Mesothelial cell of epicardium (in vitro differentiated cells): ENCODE results near the gene CRKL. TPM values are rescaled to one million over a fixed set of nuclear protein-coding genes. Genes with fewer than 3 reads are reported as not detected.
A peak's percentile ranks its signal among the peaks of the same experiment; 100 is the strongest.

ENCODE experiments used
- DNase-seq, 2 experiments: peaks; one replicate each; pipeline ENCODE4 v3.0.0; 2021; ENCODE audit warnings: low spot score in 2 of 2; ENCODE audit not compliant: unreplicated experiment in 2 of 2
- H3K27ac Mint-ChIP-seq: 2 replicates; pipeline ENCODE4 v1.8.0; 2021; ENCODE audit warnings: mixed read lengths
- H3K27me3 Mint-ChIP-seq: 2 replicates; pipeline ENCODE4 v1.8.0; 2021; ENCODE audit warnings: low read depth, mixed read lengths
- H3K36me3 Mint-ChIP-seq: 2 replicates; pipeline ENCODE4 v1.8.0; 2021; ENCODE audit warnings: mixed read lengths
- H3K4me1 Mint-ChIP-seq: 2 replicates; pipeline ENCODE4 v1.8.0; 2021; ENCODE audit warnings: mixed read lengths
- H3K4me3 Mint-ChIP-seq: 2 replicates; pipeline ENCODE4 v1.8.0; 2021; ENCODE audit warnings: mild to moderate bottlenecking, moderate library complexity, mixed read lengths
- H3K9me3 Mint-ChIP-seq: 2 replicates; pipeline ENCODE4 v1.8.0; 2021; ENCODE audit warnings: mixed read lengths
- total RNA-seq: library from RNA; stranded (reverse); gene quantifications from 3 replicates; pipeline ENCODE4 v1.2.1, GENCODE V29; 2021
- TF ChIP-seq, protein P1 (sequence below): fragments of 200-600 bp; sonication (generic); IDR thresholded peaks from one replicate; pipeline ENCODE4 v1.5.0; 2021; ENCODE audit warnings: antibody characterized with exemption; ENCODE audit not compliant: unreplicated experiment

Gene CRKL
- total RNA-seq, 1 donor from 2014 or later = 75.1 TPM

DNA sequence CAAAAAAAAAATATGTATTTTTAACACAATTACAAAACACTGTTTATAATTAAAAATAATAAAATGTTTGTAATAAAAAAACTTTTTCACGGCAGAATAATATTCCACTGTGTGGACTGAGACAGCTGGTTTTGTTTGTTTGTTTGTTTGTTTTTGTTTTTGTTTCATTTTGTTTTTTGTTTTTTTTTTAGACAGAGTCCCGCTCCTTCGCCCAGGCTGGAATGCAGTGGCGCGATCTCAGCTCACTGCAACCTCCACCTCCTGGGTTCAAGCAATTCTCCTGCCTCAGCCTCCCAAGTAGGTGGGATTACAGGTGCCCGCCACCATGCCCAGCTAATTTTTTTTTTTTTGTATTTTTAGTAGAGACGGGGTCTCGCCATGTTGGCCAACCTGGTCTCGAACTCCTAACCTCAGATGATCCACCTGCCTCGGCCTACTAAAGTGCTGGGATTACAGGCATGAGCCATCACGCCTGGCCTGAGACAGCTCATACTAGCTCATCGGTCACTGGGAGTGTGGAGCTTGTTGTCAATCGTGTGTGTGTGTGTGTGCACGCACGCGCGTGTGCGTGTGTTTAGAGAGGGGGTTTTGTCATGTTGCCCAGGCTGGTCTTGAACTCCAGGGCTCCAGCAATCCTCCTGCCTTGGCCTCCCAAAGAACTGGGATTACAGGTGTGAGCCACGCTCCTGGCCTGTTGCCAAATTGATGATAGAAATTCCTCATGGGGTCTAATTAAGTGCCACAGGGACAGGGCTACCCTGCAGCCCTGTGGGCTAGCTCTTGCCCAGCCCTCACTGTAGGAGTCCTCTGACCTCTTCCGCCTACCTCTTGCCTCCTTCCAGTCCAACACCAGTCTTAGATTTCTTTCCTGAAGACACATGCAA, 42.6 kb downstream of the CRKL start:
- Mint-ChIP-seq H3K4me3 (peak overlapping the region; percentile 15), H3K36me3 (no peaks in the 10 kb centered on the region), H3K4me1 (peaks cover 13% of the 10 kb centered on the region), H3K27ac (no peak overlapping the region), H3K27me3 (peaks cover 27% of the 10 kb centered on the region), H3K9me3 (no peaks in the 10 kb centered on the region)
- TF ChIP-seq, protein P1, sequence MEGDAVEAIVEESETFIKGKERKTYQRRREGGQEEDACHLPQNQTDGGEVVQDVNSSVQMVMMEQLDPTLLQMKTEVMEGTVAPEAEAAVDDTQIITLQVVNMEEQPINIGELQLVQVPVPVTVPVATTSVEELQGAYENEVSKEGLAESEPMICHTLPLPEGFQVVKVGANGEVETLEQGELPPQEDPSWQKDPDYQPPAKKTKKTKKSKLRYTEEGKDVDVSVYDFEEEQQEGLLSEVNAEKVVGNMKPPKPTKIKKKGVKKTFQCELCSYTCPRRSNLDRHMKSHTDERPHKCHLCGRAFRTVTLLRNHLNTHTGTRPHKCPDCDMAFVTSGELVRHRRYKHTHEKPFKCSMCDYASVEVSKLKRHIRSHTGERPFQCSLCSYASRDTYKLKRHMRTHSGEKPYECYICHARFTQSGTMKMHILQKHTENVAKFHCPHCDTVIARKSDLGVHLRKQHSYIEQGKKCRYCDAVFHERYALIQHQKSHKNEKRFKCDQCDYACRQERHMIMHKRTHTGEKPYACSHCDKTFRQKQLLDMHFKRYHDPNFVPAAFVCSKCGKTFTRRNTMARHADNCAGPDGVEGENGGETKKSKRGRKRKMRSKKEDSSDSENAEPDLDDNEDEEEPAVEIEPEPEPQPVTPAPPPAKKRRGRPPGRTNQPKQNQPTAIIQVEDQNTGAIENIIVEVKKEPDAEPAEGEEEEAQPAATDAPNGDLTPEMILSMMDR = no peak
- no peak for DNase-seq

DNA sequence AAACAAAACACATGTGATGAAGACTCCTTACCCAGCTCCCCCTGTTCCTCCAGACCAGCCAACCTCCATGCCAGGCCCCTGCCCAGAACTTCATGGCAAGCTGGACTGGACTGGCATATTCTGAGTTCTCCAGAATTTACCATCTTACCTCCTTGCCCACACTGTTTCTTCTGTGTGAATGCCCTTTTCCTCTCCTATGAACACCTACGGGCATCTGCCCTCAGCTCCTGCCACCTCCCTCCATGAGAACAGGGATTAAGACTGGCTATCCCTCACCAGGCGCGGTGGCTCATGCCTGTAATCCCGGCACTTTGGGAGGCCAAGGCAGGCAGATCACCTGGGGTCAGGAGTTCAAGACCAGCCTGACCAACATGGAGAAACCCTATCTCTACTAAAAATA, 43.4 kb downstream of the CRKL start:
- Mint-ChIP-seq H3K27ac (no peak overlapping the region), H3K9me3 (no peaks in the 10 kb centered on the region), H3K27me3 (peaks cover 31% of the 10 kb centered on the region), H3K36me3 (no peaks in the 10 kb centered on the region), H3K4me3 (no peak overlapping the region), H3K4me1 (peaks cover 13% of the 10 kb centered on the region)
- no peak for DNase-seq
- TF ChIP-seq, protein P1 = no peak

DNA sequence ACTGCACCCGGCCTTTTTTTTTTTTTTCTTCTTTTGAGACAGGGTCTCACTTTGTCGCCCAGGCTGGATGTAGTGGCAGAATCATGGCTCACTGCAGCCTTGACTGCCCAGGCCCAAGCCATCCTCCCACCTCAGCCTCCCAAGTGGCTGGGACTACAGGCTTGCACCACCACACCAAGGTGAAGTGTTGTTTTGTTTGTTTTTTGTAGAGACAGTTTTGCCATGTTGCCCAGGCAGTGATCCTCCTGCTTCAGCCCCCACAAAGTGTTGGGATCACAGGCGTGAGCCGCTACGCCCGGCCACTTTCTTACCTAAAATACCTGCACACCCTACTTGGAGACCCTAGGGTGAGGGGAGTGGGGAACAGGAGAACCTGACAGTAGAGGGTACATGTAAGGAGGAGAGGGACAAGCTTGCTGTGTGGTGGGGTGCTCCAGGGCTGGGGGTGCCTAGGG, 45.3 kb downstream of the CRKL start:
- H3K27me3 Mint-ChIP-seq = peaks cover 29% of the 10 kb centered on the region
- H3K9me3 Mint-ChIP-seq = no peaks in the 10 kb centered on the region
- no peak overlapping the region for H3K27ac Mint-ChIP-seq
- no peaks in the 10 kb centered on the region for H3K36me3 Mint-ChIP-seq
- peaks cover 13% of the 10 kb centered on the region for H3K4me1 Mint-ChIP-seq
- TF ChIP-seq, protein P1 = no peak
- no peak for DNase-seq
- H3K4me3 Mint-ChIP-seq = no peak overlapping the region

DNA sequence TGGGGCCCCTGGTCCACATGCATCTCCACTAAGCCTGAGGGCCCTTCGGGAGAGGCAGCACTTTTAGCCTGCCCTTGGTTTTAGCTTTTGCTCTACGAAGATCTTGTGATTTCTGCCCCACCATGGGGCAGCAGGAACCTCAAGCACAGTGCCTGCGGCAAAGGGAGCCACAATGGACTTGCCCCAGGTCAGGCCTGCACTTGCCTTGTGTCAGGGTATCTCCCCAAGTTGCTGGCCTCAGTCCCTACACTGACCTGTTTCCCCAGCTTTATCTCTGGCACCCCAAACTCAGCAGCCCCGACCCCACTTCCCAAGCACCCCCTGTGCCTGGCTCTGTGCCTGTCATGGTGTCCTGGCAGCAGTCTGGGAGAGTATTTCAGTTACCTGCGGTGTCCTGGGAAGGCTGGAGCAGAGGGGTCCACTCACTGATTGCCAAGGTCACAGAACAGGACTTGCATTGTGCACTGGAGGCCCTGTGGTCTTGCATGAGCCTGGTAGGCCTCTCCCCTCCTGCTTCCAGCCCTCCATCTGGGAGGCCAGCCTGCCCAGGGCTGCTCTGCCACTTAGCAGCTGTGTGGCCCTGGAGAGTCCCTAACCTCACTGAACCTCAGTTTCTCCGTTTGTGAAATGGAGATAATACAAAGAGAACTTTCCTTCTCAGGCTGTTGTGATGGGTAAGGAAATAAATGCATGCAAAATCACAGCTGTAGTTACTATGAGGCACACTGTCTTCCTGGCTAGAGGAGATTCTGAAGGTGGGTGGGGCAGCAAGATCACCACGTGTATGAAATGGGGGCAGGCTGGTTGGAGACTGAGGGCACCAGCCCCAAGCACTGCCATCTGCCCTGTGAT, 46.2 kb downstream of the CRKL start:
- H3K27ac Mint-ChIP-seq = no peak overlapping the region
- peaks cover 22% of the 10 kb centered on the region for H3K27me3 Mint-ChIP-seq
- TF ChIP-seq, protein P1 = no peak
- peaks cover 6% of the 10 kb centered on the region for H3K4me1 Mint-ChIP-seq
- H3K4me3 Mint-ChIP-seq = peak overlapping the region; percentile 75
- no peaks in the 10 kb centered on the region for H3K9me3 Mint-ChIP-seq
- DNase-seq = no peak
- no peaks in the 10 kb centered on the region for H3K36me3 Mint-ChIP-seq

DNA sequence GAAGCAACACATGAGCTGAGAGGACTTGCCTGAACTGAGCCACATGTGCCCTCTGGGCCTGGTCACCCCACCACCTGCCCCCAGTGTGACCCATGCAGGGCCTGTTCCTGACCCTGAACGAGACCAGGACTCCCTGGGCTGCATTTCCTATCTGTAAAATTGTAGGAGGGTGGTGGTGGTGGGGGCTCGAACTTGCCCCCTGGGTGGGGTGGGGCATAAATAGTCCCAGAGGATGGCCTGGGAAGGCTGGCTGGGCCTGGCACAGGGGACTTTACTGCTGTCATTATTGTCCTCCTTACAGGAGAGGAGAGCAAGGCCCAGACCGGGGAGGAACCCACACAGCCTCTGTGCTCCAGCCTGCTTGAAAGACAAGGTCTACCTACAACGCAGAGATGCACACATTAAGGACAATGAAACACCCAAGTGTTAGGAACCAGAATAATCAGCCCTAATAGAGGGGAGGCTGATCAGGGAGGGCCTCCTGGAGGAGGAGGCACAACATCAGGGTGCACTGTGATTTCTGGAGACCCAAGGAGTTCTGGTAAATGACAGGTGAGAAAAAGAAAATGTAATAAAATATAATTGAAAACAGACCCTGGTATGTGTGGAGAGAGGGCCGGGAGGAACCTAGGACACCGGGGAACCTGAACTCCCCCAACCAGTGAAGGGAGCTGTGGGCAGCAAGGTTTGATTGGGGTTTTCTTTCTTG, 47.0 kb downstream of the CRKL start:
- TF ChIP-seq, protein P1 = no peak
- peak overlapping the region; percentile 75 for H3K4me3 Mint-ChIP-seq
- no peaks in the 10 kb centered on the region for H3K36me3 Mint-ChIP-seq
- DNase-seq = no peak
- peak overlapping the region; percentile 39 for H3K27ac Mint-ChIP-seq
- peaks cover 22% of the 10 kb centered on the region for H3K27me3 Mint-ChIP-seq
- peaks cover 6% of the 10 kb centered on the region for H3K4me1 Mint-ChIP-seq
- H3K9me3 Mint-ChIP-seq = no peaks in the 10 kb centered on the region
